Activated naive CD8-positive, alpha-beta T cell treated with anti-CD3 and anti-CD28 coated beads, Interleukin-2, amount 10 ng/mL, durations not matched to agents 7 days and 5 days (primary cell): Measurements from ENCODE around the gene LRRC14B. TPM values are rescaled to one million over a fixed set of nuclear protein-coding genes. Genes with fewer than 3 reads are reported as not detected.
"Not testable (repeated sequence)": the region's sequence is repeated elsewhere in the genome, so short reads cannot be mapped to it uniquely, and the experiment has no call there.

Experiments
- ATAC-seq: fragments of 150-1000 bp; cut with Tn5 transposase; one replicate; pipeline ENCODE4 v1.10.0; 2021; ENCODE audit warnings: low read depth, moderate library complexity
- POLR2A ChIA-PET: fragments of 350-600 bp; sonication (Branson Sonifier 250); formaldehyde crosslinking; loops from one replicate; lab custom pipeline; 2021; ENCODE audit warnings: antibody characterized with exemption; lab: Charles Lee
- DNase-seq: peaks from one replicate; pipeline ENCODE4 v3.0.0; 2021
- H3K27ac Mint-ChIP-seq: one replicate; pipeline ENCODE4 v1.8.0; 2022; ENCODE audit warnings: mild to moderate bottlenecking, mixed read lengths
- H3K27me3 Mint-ChIP-seq: one replicate; pipeline ENCODE4 v1.8.0; 2022; ENCODE audit warnings: mild to moderate bottlenecking, moderate library complexity, mixed read lengths
- H3K36me3 Mint-ChIP-seq: one replicate; pipeline ENCODE4 v1.8.0; 2021; ENCODE audit warnings: mild to moderate bottlenecking, mixed read lengths
- H3K4me1 Mint-ChIP-seq: one replicate; pipeline ENCODE4 v1.8.0; 2021; ENCODE audit warnings: mixed read lengths
- H3K4me3 Mint-ChIP-seq: one replicate; pipeline ENCODE4 v1.8.0; 2022; ENCODE audit warnings: mild to moderate bottlenecking, moderate library complexity, mixed read lengths
- H3K9me3 Mint-ChIP-seq: one replicate; pipeline ENCODE4 v1.8.0; 2021; ENCODE audit warnings: mixed read lengths
- total RNA-seq, 2 experiments: library from RNA; stranded (reverse); gene quantifications; one replicate each; pipeline ENCODE4 v1.2.3, GENCODE V29; 2021

Gene LRRC14B
- total RNA-seq, 2 experiments from 2014 or later = 0.37 to 0.44 TPM

GRCh38 chr5:219460-219863 lies 28.2 kb downstream of the LRRC14B start:
- Mint-ChIP-seq H3K36me3 (peaks cover 12% of the 10 kb centered on the region), H3K4me3 (peak overlapping the region; percentile 96), H3K9me3 (no peaks in the 10 kb centered on the region), H3K27me3 (no peaks in the 10 kb centered on the region), H3K4me1 (peaks cover 40% of the 10 kb centered on the region), H3K27ac (peak overlapping the region; percentile 95)
- no peak for ATAC-seq
- peak; percentile 42 for DNase-seq
- POLR2A ChIA-PET = interaction anchor here (0.5 to 3.0 kb wide), 6 partner anchors 28 to 1582 kb away, joined by 3 to 20 read pairs (median 4); partner anchors contain the start of genes LRRC14B, NDUFS6 and PDCD6

GRCh38 chr5:219991-220390 lies 28.7 kb downstream of the LRRC14B start:
- peaks cover 17% of the 10 kb centered on the region for H3K36me3 Mint-ChIP-seq
- H3K4me3 Mint-ChIP-seq = peak overlapping the region; percentile 96
- no peaks in the 10 kb centered on the region for H3K27me3 Mint-ChIP-seq
- H3K27ac Mint-ChIP-seq = peak overlapping the region; percentile 95
- POLR2A ChIA-PET = interaction anchor here (0.7 to 3.0 kb wide), 4 partner anchors 29 to 1581 kb away, joined by 3 to 20 read pairs (median 8); partner anchors contain the start of genes LRRC14B, NDUFS6 and PDCD6
- H3K4me1 Mint-ChIP-seq = peaks cover 39% of the 10 kb centered on the region
- H3K9me3 Mint-ChIP-seq = no peaks in the 10 kb centered on the region
- DNase-seq = no peak
- no peak for ATAC-seq

- POLR2A ChIA-PET, H3K4me3 Mint-ChIP-seq, H3K27me3 Mint-ChIP-seq, H3K9me3 Mint-ChIP-seq, ATAC-seq, DNase-seq: not testable (repeated sequence)
- Mint-ChIP-seq H3K36me3 (peaks cover 23% of the 10 kb centered on the region), H3K27ac (peak overlapping the region; percentile 69), H3K4me1 (peaks cover 26% of the 10 kb centered on the region)
Measured at GRCh38 chr5:222951-223715, 31.8 kb downstream of the LRRC14B start.

- Mint-ChIP-seq H3K4me3 (no peak overlapping the region), H3K9me3 (no peaks in the 10 kb centered on the region), H3K36me3 (peaks cover 24% of the 10 kb centered on the region), H3K4me1 (peaks cover 26% of the 10 kb centered on the region), H3K27me3 (no peaks in the 10 kb centered on the region), H3K27ac (no peak overlapping the region)
- no peak for ATAC-seq
- DNase-seq = no peak
- POLR2A ChIA-PET = no interaction called here
Measured at GRCh38 chr5:223791-224190, 32.5 kb downstream of the LRRC14B start.

GRCh38 chr5:225334-225733 lies 34.0 kb downstream of the LRRC14B start:
- no peak overlapping the region for H3K27ac Mint-ChIP-seq
- H3K4me3 Mint-ChIP-seq = no peak overlapping the region
- no peaks in the 10 kb centered on the region for H3K9me3 Mint-ChIP-seq
- POLR2A ChIA-PET = no interaction called here
- peaks cover 28% of the 10 kb centered on the region for H3K36me3 Mint-ChIP-seq
- no peak for ATAC-seq
- H3K27me3 Mint-ChIP-seq = no peaks in the 10 kb centered on the region
- H3K4me1 Mint-ChIP-seq = peaks cover 24% of the 10 kb centered on the region
- no peak for DNase-seq

- DNase-seq, H3K27me3 Mint-ChIP-seq, H3K9me3 Mint-ChIP-seq, H3K4me3 Mint-ChIP-seq, ATAC-seq, H3K4me1 Mint-ChIP-seq, H3K27ac Mint-ChIP-seq, POLR2A ChIA-PET: not testable (repeated sequence)
- H3K36me3 Mint-ChIP-seq = peaks cover 29% of the 10 kb centered on the region
Measured at GRCh38 chr5:227375-227774, 36.1 kb downstream of the LRRC14B start.

- Mint-ChIP-seq H3K27ac (no peak overlapping the region), H3K4me3 (no peak overlapping the region), H3K36me3 (peaks cover 31% of the 10 kb centered on the region), H3K27me3 (no peaks in the 10 kb centered on the region), H3K4me1 (no peaks in the 10 kb centered on the region), H3K9me3 (no peaks in the 10 kb centered on the region)
- ATAC-seq = no peak
- no peak for DNase-seq
- POLR2A ChIA-PET = no interaction called here
Measured at GRCh38 chr5:228886-229285, 37.6 kb downstream of the LRRC14B start.

GRCh38 chr5:230711-231110 lies 39.4 kb downstream of the LRRC14B start:
- Mint-ChIP-seq H3K27me3 (no peaks in the 10 kb centered on the region), H3K9me3 (no peaks in the 10 kb centered on the region), H3K36me3 (peaks cover 25% of the 10 kb centered on the region), H3K27ac (no peak overlapping the region), H3K4me1 (no peaks in the 10 kb centered on the region), H3K4me3 (no peak overlapping the region)
- POLR2A ChIA-PET = no interaction called here
- ATAC-seq = no peak
- no peak for DNase-seq

- no peak for ATAC-seq
- H3K27me3 Mint-ChIP-seq = no peaks in the 10 kb centered on the region
- H3K9me3 Mint-ChIP-seq = no peaks in the 10 kb centered on the region
- no peak overlapping the region for H3K4me3 Mint-ChIP-seq
- no peak overlapping the region for H3K27ac Mint-ChIP-seq
- H3K4me1 Mint-ChIP-seq = no peaks in the 10 kb centered on the region
- peaks cover 25% of the 10 kb centered on the region for H3K36me3 Mint-ChIP-seq
- no peak for DNase-seq
- POLR2A ChIA-PET = no interaction called here
Measured at GRCh38 chr5:231661-232060, 40.4 kb downstream of the LRRC14B start.

GRCh38 chr5:233426-233825 lies 42.1 kb downstream of the LRRC14B start:
- H3K4me1 Mint-ChIP-seq, DNase-seq, H3K4me3 Mint-ChIP-seq, H3K9me3 Mint-ChIP-seq, ATAC-seq, H3K27me3 Mint-ChIP-seq, POLR2A ChIA-PET, H3K27ac Mint-ChIP-seq: not testable (repeated sequence)
- H3K36me3 Mint-ChIP-seq = peaks cover 19% of the 10 kb centered on the region

- H3K27me3 Mint-ChIP-seq = no peaks in the 10 kb centered on the region
- DNase-seq = no peak
- peaks cover 15% of the 10 kb centered on the region for H3K36me3 Mint-ChIP-seq
- H3K27ac Mint-ChIP-seq = no peak overlapping the region
- ATAC-seq = no peak
- H3K9me3 Mint-ChIP-seq = no peaks in the 10 kb centered on the region
- H3K4me1 Mint-ChIP-seq = no peaks in the 10 kb centered on the region
- H3K4me3 Mint-ChIP-seq = no peak overlapping the region
- POLR2A ChIA-PET = no interaction called here
Measured at GRCh38 chr5:234450-234849, 43.2 kb downstream of the LRRC14B start.

GRCh38 chr5:235527-235926 lies 44.2 kb downstream of the LRRC14B start:
- H3K36me3 Mint-ChIP-seq = peaks cover 20% of the 10 kb centered on the region
- H3K9me3 Mint-ChIP-seq, ATAC-seq, H3K4me3 Mint-ChIP-seq, H3K27ac Mint-ChIP-seq, POLR2A ChIA-PET, H3K4me1 Mint-ChIP-seq, DNase-seq, H3K27me3 Mint-ChIP-seq: not testable (repeated sequence)

GRCh38 chr5:237931-238330 lies 46.6 kb downstream of the LRRC14B start:
- H3K27ac Mint-ChIP-seq, H3K27me3 Mint-ChIP-seq, POLR2A ChIA-PET, H3K4me1 Mint-ChIP-seq, H3K9me3 Mint-ChIP-seq, H3K4me3 Mint-ChIP-seq, DNase-seq, ATAC-seq: not testable (repeated sequence)
- peaks cover 41% of the 10 kb centered on the region for H3K36me3 Mint-ChIP-seq

- H3K4me3 Mint-ChIP-seq, DNase-seq, H3K9me3 Mint-ChIP-seq, ATAC-seq, POLR2A ChIA-PET, H3K27me3 Mint-ChIP-seq, H3K4me1 Mint-ChIP-seq, H3K27ac Mint-ChIP-seq: not testable (repeated sequence)
- peaks cover 37% of the 10 kb centered on the region for H3K36me3 Mint-ChIP-seq
Measured at GRCh38 chr5:240550-240949, 49.3 kb downstream of the LRRC14B start.
